Measurements from ENCODE around the gene TTC23L. TPM values are rescaled to one million over a fixed set of nuclear protein-coding genes. Genes with fewer than 3 reads are reported as not detected.

TTC23L gene
- total and polyA plus RNA-seq, 2 donors (not counting 1 experiment from before 2014, with no cell fraction given), result 0.24 to 0.33 TPM

DNA sequence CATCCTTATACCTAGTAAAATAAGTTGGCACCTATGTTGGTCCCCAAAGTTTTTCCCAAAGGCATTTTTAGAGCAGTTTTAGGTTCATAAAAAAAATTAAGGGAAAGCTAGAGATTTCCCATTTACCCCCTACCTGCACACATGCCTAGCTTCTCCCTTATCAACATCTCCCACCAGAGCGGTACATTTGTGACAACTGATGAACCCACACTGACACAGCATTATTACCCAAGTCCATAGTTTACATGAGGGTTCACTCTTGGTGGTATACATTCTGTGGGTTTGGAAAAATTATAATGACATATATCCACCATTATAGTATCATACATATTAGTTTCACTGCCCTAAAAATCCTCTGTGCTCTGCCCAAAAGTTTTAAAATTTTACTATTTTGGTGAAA lies 64.3 kb downstream of the TTC23L start:
- no peaks in the 10 kb centered on the region for H3K4me1 ChIP-seq (ENCODE audit: control insufficient read depth, extremely low read depth, insufficient read depth, low read length)
- TF ChIP-seq, protein P1, sequence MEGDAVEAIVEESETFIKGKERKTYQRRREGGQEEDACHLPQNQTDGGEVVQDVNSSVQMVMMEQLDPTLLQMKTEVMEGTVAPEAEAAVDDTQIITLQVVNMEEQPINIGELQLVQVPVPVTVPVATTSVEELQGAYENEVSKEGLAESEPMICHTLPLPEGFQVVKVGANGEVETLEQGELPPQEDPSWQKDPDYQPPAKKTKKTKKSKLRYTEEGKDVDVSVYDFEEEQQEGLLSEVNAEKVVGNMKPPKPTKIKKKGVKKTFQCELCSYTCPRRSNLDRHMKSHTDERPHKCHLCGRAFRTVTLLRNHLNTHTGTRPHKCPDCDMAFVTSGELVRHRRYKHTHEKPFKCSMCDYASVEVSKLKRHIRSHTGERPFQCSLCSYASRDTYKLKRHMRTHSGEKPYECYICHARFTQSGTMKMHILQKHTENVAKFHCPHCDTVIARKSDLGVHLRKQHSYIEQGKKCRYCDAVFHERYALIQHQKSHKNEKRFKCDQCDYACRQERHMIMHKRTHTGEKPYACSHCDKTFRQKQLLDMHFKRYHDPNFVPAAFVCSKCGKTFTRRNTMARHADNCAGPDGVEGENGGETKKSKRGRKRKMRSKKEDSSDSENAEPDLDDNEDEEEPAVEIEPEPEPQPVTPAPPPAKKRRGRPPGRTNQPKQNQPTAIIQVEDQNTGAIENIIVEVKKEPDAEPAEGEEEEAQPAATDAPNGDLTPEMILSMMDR (conservative IDR thresholded peaks at IDR 0.05 in 1 of 2, IDR thresholded peaks at IDR 0.05 in 1 of 2; ENCODE audit: low read depth in 1 of 2, low read length in 2 of 2), result no peak
- no peak for TF ChIP-seq EZH2 (IDR thresholded peaks at IDR 0.05; ENCODE audit: low read length, missing control alignments)
- no peaks in the 10 kb centered on the region for H3K79me2 ChIP-seq (ENCODE audit: control insufficient read depth, insufficient read depth, low read length)
- no peak overlapping the region for H2AFZ ChIP-seq (ENCODE audit: low read length)
- no peaks in the 10 kb centered on the region for H3K36me3 ChIP-seq (ENCODE audit: control insufficient read depth, insufficient read depth, low read length)
- no peaks in the 10 kb centered on the region for H3K27me3 ChIP-seq (ENCODE audit: control insufficient read depth, insufficient read depth, low read length)
- no peaks in the 10 kb centered on the region for H4K20me1 ChIP-seq (ENCODE audit: control insufficient read depth, extremely low read depth, insufficient read depth, low read length)
- H3K9me3 ChIP-seq (ENCODE audit: control insufficient read depth, insufficient read depth, low read depth, low read length), result no peaks in the 10 kb centered on the region
- no peak overlapping the region for H3K4me3 ChIP-seq (replicated peaks in 1 of 4; ENCODE audit: control extremely low read depth in 1 of 4, insufficient read depth in 1 of 4, low read depth in 3 of 4, low read length in 4 of 4)
- H3K27ac ChIP-seq (ENCODE audit: insufficient read depth, low read length), result no peak overlapping the region
- no peak overlapping the region for H3K9ac ChIP-seq (ENCODE audit: insufficient read depth, low read length)
- no peak for DNase-seq (ENCODE audit: low read depth in 2 of 2)
- no peak overlapping the region for H3K4me2 ChIP-seq (ENCODE audit: extremely low read depth, insufficient read depth, low read length)

DNA sequence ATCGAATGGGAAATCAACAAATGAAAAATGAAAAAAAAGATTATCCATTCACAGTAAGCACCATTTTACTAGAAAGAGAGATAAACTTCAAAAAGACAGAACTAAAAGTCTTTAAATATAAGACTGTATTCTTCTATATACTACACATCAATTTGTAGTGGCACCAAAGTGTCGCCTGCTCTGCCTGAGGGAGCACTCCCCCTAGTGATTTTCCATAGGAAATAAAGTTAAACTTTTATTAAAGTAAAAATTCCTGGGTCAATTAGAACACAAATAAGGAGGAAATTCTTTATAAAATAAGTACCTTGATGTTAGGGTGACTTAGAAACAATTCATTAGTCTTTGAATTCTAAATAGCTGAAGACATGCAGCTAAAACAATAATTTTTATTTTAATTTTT lies 66.6 kb downstream of the TTC23L start:
- peak; percentile 8 to 39 for DNase-seq (ENCODE audit: low read depth in 2 of 2)
- Histone ChIP-seq H3K9me3 (ENCODE audit: control insufficient read depth, insufficient read depth, low read depth, low read length) (no peaks in the 10 kb centered on the region), H3K4me1 (ENCODE audit: control insufficient read depth, extremely low read depth, insufficient read depth, low read length) (no peaks in the 10 kb centered on the region), H3K4me3 (replicated peaks in 1 of 4; ENCODE audit: control extremely low read depth in 1 of 4, insufficient read depth in 1 of 4, low read depth in 3 of 4, low read length in 4 of 4) (no peak overlapping the region), H4K20me1 (ENCODE audit: control insufficient read depth, extremely low read depth, insufficient read depth, low read length) (no peaks in the 10 kb centered on the region), H3K27ac (ENCODE audit: insufficient read depth, low read length) (no peak overlapping the region), H3K36me3 (ENCODE audit: control insufficient read depth, insufficient read depth, low read length) (peaks cover 2% of the 10 kb centered on the region), H3K4me2 (ENCODE audit: extremely low read depth, insufficient read depth, low read length) (no peak overlapping the region), H2AFZ (ENCODE audit: low read length) (no peak overlapping the region), H3K79me2 (ENCODE audit: control insufficient read depth, insufficient read depth, low read length) (no peaks in the 10 kb centered on the region), H3K9ac (ENCODE audit: insufficient read depth, low read length) (no peak overlapping the region), H3K27me3 (ENCODE audit: control insufficient read depth, insufficient read depth, low read length) (no peaks in the 10 kb centered on the region)
- TF ChIP-seq, protein P1 (conservative IDR thresholded peaks at IDR 0.05 in 1 of 2, IDR thresholded peaks at IDR 0.05 in 1 of 2; ENCODE audit: low read depth in 1 of 2, low read length in 2 of 2), result peak; percentile 50 to 56
- no peak for TF ChIP-seq EZH2 (IDR thresholded peaks at IDR 0.05; ENCODE audit: low read length, missing control alignments)

DNA sequence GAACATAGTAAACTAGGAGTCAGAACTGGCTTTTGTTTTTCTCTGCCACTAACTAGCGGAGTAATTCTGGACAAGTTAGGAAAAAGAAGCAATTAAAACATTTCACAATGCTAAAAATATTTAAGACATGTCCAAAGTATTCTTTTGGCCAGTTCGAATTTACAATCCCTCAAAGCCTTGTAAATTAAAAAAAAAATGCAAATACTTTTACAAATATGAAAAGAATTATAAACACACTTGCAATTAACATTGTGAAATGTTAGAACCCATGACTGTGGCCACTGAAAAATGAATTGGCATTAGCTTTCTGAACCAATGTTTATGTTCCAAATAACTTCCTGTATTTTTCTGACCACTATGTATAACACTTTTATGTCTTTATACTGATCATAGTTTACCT lies 74.1 kb downstream of the TTC23L start:
- no peaks in the 10 kb centered on the region for H3K9me3 ChIP-seq (ENCODE audit: control insufficient read depth, insufficient read depth, low read depth, low read length)
- H3K4me2 ChIP-seq (ENCODE audit: extremely low read depth, insufficient read depth, low read length), result peak overlapping the region; percentile 94
- H3K36me3 ChIP-seq (ENCODE audit: control insufficient read depth, insufficient read depth, low read length), result peaks cover 10% of the 10 kb centered on the region
- TF ChIP-seq EZH2 (IDR thresholded peaks at IDR 0.05; ENCODE audit: low read length, missing control alignments), result no peak
- TF ChIP-seq, protein P1 (conservative IDR thresholded peaks at IDR 0.05 in 1 of 2, IDR thresholded peaks at IDR 0.05 in 1 of 2; ENCODE audit: low read depth in 1 of 2, low read length in 2 of 2), result no peak
- H3K9ac ChIP-seq (ENCODE audit: insufficient read depth, low read length), result no peak overlapping the region
- H3K27ac ChIP-seq (ENCODE audit: insufficient read depth, low read length), result peak overlapping the region; percentile 75
- peak overlapping the region in 3 of 4 experiments; percentile 15 to 94 (median 65) for H3K4me3 ChIP-seq (replicated peaks in 1 of 4; ENCODE audit: control extremely low read depth in 1 of 4, insufficient read depth in 1 of 4, low read depth in 3 of 4, low read length in 4 of 4)
- H3K79me2 ChIP-seq (ENCODE audit: control insufficient read depth, insufficient read depth, low read length), result peaks cover 54% of the 10 kb centered on the region
- no peaks in the 10 kb centered on the region for H3K27me3 ChIP-seq (ENCODE audit: control insufficient read depth, insufficient read depth, low read length)
- DNase-seq (ENCODE audit: low read depth in 2 of 2), result peak; percentile 50 to 78
- no peak overlapping the region for H2AFZ ChIP-seq (ENCODE audit: low read length)
- H3K4me1 ChIP-seq (ENCODE audit: control insufficient read depth, extremely low read depth, insufficient read depth, low read length), result peaks cover 4% of the 10 kb centered on the region
- H4K20me1 ChIP-seq (ENCODE audit: control insufficient read depth, extremely low read depth, insufficient read depth, low read length), result no peaks in the 10 kb centered on the region
